GM12892 (cell line): ENCODE measurements around the gene MAPRE2.

Experiments
- POLR2A ChIP-seq: IDR thresholded peaks from 2 replicates; pipeline ENCODE4 v1.6.1; 2011; ENCODE audit warnings: low read depth, low read length, control low read depth
- POLR2AphosphoS5 ChIP-seq: IDR thresholded peaks from 2 replicates; pipeline ENCODE4 v1.6.1; 2011; ENCODE audit warnings: low read depth, low read length, control low read depth

DNA sequence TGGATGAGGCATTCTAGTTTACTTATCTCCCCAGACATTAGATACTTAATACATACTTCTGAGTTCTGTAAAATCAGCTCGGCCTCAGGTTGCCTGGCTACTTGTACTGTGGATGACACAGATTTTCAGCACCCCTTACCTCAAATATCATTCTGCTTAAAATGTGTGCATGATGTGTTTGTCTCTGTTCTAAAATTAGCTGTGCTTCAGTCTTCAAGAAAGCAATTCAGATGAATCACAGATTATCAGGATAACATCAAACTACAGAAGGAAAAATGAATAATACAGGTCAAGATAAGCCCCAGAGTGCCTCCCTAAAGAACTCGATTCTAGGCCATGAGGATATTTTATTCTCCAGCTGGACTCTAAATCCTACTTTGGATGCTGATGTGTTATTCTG, 21.3 kb upstream of the MAPRE2 start:
- TF ChIP-seq POLR2AphosphoS5 (no peak), POLR2A (no peak)
